Measurements from ENCODE around the gene CDC42EP1. TPM values are rescaled to one million over a fixed set of nuclear protein-coding genes. Genes with fewer than 3 reads are reported as not detected.

CDC42EP1 gene
- total and polyA plus RNA-seq, 8 donors: 68.8 to 139 (median 88.3) TPM

DNA sequence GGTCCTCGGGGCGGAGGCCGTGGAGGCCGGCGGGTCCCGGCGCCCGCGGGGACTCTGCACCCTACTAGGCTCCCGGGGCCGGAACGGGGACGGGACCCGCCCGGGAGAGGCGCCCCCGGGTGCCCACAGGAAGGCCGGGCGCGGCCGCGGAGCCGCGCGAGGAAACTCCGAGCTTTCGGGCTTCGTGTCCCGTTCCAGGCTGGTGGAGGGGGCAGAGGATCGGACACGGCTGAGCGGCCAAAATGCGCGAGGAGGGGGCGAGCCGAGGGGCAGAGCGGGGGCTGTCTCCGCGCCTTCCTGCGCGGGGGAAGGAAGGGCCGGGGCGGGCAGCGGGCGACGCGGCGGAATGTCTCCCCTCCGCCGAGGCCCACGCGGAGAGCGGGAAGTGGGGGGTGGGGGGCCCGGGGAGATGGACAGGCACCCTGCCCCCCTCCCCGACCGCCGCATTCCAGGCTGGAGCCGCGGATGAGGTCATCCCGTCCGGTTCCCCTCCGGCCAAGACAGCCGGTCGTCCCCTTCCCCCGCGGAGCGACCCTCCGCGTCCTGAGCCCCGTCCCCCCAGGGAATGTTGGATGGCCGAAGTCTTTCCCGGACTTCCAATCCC is 430 bp downstream of the CDC42EP1 start:
- DNase-seq: peak; percentile 72 to 88 (median 79)
- intact Hi-C loops (cut with DNase I): no loop called here

DNA sequence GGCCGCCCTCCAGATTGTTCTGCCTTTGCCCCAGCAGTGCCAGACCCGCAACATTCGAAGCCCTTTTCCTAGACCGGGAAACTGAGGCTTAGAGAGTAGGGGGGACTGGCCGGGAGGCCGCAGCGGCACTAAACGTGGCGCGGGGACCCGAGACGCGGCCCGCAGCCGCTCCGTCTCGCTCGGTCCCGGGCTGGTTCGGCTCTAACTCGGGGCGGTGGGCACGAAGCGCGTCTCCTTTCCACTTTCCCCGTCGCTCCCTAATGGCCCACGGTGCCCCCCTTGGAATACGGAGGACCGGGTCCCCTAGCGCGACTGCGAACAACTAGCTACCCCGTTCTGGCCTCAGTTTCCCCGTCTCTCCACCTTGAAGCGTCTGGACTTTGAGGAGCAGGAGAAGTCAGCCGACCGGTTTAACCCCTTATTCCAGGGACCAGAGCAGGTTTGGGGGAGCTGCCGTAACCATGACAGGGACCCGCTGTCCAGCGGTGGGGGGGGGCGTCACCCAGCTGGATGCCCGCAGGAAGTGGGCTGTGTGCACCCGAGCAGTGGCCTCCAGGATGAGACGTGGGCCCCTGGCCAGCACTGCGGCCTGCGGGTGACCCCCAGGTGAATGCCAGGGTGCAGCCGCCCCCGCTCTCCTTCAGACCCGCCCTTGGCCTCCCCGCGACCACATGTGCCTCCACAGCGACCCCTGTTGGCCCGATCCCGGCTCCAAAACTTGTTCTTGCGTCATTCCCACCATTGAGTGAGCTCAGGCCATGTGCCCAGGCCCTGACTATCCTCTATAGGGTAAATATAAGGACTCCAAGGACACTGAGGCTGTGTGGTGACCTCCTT is 1.1 kb downstream of the CDC42EP1 start:
- Histone ChIP-seq H3K4me3 (peak overlapping the region; percentile 59 to 95 (median 91)), H3K9me3 (no peaks in the 10 kb centered on the region), H3K4me1 (peaks cover 51 to 74% (median 64%) of the 10 kb centered on the region in 3 donors), H3K27me3 (no peaks in the 10 kb centered on the region), H3K36me3 (peaks cover 0 to 7% (median 6%) of the 10 kb centered on the region in 3 donors), H3K27ac (peak overlapping the region; percentile 97 to 100 (median 98))
- TF ChIP-seq, protein P1, sequence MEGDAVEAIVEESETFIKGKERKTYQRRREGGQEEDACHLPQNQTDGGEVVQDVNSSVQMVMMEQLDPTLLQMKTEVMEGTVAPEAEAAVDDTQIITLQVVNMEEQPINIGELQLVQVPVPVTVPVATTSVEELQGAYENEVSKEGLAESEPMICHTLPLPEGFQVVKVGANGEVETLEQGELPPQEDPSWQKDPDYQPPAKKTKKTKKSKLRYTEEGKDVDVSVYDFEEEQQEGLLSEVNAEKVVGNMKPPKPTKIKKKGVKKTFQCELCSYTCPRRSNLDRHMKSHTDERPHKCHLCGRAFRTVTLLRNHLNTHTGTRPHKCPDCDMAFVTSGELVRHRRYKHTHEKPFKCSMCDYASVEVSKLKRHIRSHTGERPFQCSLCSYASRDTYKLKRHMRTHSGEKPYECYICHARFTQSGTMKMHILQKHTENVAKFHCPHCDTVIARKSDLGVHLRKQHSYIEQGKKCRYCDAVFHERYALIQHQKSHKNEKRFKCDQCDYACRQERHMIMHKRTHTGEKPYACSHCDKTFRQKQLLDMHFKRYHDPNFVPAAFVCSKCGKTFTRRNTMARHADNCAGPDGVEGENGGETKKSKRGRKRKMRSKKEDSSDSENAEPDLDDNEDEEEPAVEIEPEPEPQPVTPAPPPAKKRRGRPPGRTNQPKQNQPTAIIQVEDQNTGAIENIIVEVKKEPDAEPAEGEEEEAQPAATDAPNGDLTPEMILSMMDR (IDR thresholded peaks at IDR 0.05): peak; percentile 66 to 88 (median 78)
- intact Hi-C loops (cut with DNase I): no loop called here
- no peak for FAIRE-seq
- ATAC-seq: peak; percentile 55 to 74 (median 68)
- DNase-seq: peak; percentile 92 to 99 (median 96)
- WGBS, 2 donors: 0 to 1% methylated on average over 26 to 56 of the region's 56 CpGs

More for the DNA sequence above, 430 bp downstream of the CDC42EP1 start:
- Histone ChIP-seq H3K36me3 (peaks cover 0 to under 1% (median 0%) of the 10 kb centered on the region in 3 donors), H3K4me3 (peak overlapping the region; percentile 59 to 95 (median 91)), H3K27me3 (no peaks in the 10 kb centered on the region), H3K9me3 (no peaks in the 10 kb centered on the region), H3K4me1 (peaks cover 45 to 67% (median 58%) of the 10 kb centered on the region in 3 donors), H3K27ac (peak overlapping the region; percentile 97 to 100 (median 98))
- ATAC-seq (peak; percentile 9 to 22 (median 16)), FAIRE-seq (no peak)
- WGBS, 2 donors: 0 to 1% methylated on average over 22 to 71 of the region's 72 CpGs
- TF ChIP-seq, protein P1 (IDR thresholded peaks at IDR 0.05): no peak

DNA sequence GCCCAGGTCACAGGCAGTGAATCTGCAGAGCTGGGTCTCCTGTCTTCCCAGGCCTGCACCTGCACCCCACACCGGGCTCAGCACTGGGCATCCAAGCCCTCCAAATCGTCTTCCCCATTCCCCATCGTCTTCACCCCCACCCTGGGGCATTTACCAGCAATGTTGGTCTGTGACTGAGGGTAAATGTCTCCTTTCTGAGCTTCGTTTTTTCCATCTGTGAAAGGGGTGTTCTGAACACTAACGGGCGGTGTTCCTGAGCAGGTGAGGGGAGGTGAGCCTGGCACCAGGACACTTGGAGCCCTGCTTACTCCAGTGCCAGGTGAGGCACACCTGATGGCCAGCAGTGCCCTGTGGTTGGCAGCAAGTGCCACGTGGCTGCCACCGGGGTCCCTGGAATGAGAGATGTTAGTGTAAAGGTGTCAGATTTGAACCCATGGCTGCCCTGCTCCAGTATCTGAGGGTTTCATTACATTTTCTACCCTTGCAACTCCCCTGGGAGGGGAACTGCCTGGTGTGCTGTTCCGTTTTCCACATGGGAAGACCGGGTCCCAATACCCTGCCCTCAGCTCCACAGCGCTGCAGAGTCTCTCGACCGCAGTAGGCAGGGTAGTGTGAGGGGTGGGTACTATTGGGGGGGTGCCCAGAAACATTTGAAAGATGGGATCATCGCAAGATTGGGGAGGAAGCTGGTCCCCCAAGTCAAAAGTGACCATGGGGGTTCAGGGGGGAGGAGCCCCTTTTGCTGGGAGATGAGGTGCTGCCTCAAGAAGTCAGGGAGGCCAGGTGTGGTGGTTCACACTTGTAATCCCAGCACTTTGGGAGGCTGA is 2.0 kb downstream of the CDC42EP1 start:
- no peak for FAIRE-seq
- peak in 1 of 4 donors; percentile 5 for ATAC-seq
- DNase-seq: peak in 3 of 6 donors; percentile 52 to 74 (median 66)
- intact Hi-C loops (cut with DNase I): no loop called here
- peak overlapping the region; percentile 59 to 95 (median 91) for H3K4me3 ChIP-seq
- no peaks in the 10 kb centered on the region for H3K9me3 ChIP-seq
- 18 to 19% methylated on average over 14 of the region's 14 CpGs for WGBS, 2 donors
- TF ChIP-seq, protein P1 (IDR thresholded peaks at IDR 0.05): no peak
- peaks cover 51 to 74% (median 64%) of the 10 kb centered on the region in 3 donors for H3K4me1 ChIP-seq
- H3K27me3 ChIP-seq: no peaks in the 10 kb centered on the region
- peaks cover 0 to 12% (median 12%) of the 10 kb centered on the region in 3 donors for H3K36me3 ChIP-seq
- H3K27ac ChIP-seq: peak overlapping the region; percentile 97 to 100 (median 98)

GRCh38 chr22:37563153-37564081 is 3.1 kb downstream of the CDC42EP1 start:
- WGBS, 2 donors: 8 to 9% methylated on average over 14 of the region's 14 CpGs
- ATAC-seq (peak; percentile 18 to 39 (median 34)), FAIRE-seq (peak; percentile 69), DNase-seq (peak; percentile 73 to 90 (median 86))
- Histone ChIP-seq H3K4me3 (peak overlapping the region in 3 of 4 donors; percentile 59 to 95 (median 95)), H3K27me3 (no peaks in the 10 kb centered on the region), H3K9me3 (no peaks in the 10 kb centered on the region), H3K36me3 (peaks cover 0 to 20% (median 12%) of the 10 kb centered on the region in 3 donors), H3K4me1 (peaks cover 51 to 72% (median 64%) of the 10 kb centered on the region in 3 donors), H3K27ac (peak overlapping the region; percentile 97 to 100 (median 98))
- intact Hi-C loops (cut with DNase I): no loop called here
- TF ChIP-seq, protein P1 (IDR thresholded peaks at IDR 0.05): no peak
